K562 (cell line): ENCODE results near the gene PM20D1. TPM values are rescaled to one million over a fixed set of nuclear protein-coding genes. Genes with fewer than 3 reads are reported as not detected.

ENCODE experiments used
- BACH1 ChIP-seq: fragments of 200-800 bp; sonication (Bioruptor generic); IDR thresholded peaks from 2 replicates; pipeline ENCODE4 v1.6.1; 2016; ENCODE audit warnings: missing genetic modification characterization, missing compliant biosample characterization
- EGR1 ChIP-seq: fragments of 450-650 bp; conservative IDR thresholded peaks from 2 replicates; pipeline ENCODE4 v1.6.1; 2017; ENCODE audit warnings: mild to moderate bottlenecking
- EZH2 ChIP-seq: IDR thresholded peaks from 2 replicates; pipeline ENCODE4 v1.6.1; 2012; ENCODE audit warnings: low read depth, mild to moderate bottlenecking, inconsistent platforms, low read length, borderline replicate concordance
- FOXK2 ChIP-seq, 2 experiments: fragments of 450-650 bp; IDR thresholded peaks in 1 of 2; conservative IDR thresholded peaks in 1 of 2; 2 replicates each; pipeline ENCODE4 v1.6.1; 2016; ENCODE audit warnings: low read depth in 2 of 2, mild to moderate bottlenecking in 1 of 2
- HDAC2 ChIP-seq: fragments of 450-650 bp; IDR thresholded peaks from 2 replicates; pipeline ENCODE4 v1.6.1; 2016; ENCODE audit warnings: mild to moderate bottlenecking
- HDAC6 ChIP-seq: IDR thresholded peaks from 2 replicates; pipeline ENCODE4 v1.6.1; 2012; ENCODE audit warnings: low read depth, mild to moderate bottlenecking, control low read depth, inconsistent platforms, low read length, moderate library complexity
- HNRNPLL ChIP-seq: fragments of 200-400 bp; formaldehyde crosslinking; IDR thresholded peaks from 2 replicates; pipeline ENCODE4 v1.6.1; 2017; ENCODE audit warnings: low read length, low read depth, mild to moderate bottlenecking; ENCODE audit not compliant: poor library complexity, severe bottlenecking
- PHB ChIP-seq: fragments of 250-450 bp; sonication (Bioruptor Pico); IDR thresholded peaks from 2 replicates; pipeline ENCODE4 v1.5.0; 2021
- POLR2G ChIP-seq: fragments of 200-400 bp; formaldehyde crosslinking; IDR thresholded peaks from 2 replicates; pipeline ENCODE4 v1.6.1; 2017; ENCODE audit warnings: low read depth, mild to moderate bottlenecking, antibody characterized with exemption, low read length, moderate library complexity
- PTTG1 ChIP-seq: fragments of 450-650 bp; IDR thresholded peaks from 2 replicates; pipeline ENCODE4 v1.6.1; 2016; ENCODE audit warnings: low read depth, mild to moderate bottlenecking, missing genetic modification characterization, missing compliant biosample characterization
- RBBP5 ChIP-seq: fragments of 200-600 bp; sonication (generic); IDR thresholded peaks from 2 replicates; pipeline ENCODE4 v1.6.1; 2012; ENCODE audit warnings: borderline replicate concordance, mild to moderate bottlenecking, low read length, control low read depth, inconsistent platforms; ENCODE audit not compliant: insufficient read depth, poor library complexity, severe bottlenecking
- TARDBP ChIP-seq: fragments of 450-650 bp; IDR thresholded peaks from 2 replicates; pipeline ENCODE4 v1.6.1; 2016
- ZC3H4 ChIP-seq: sonication (generic); formaldehyde crosslinking; IDR thresholded peaks from 2 replicates; pipeline ENCODE4 v1.9.0; 2021; ENCODE audit warnings: missing genetic modification reagents, borderline replicate concordance
- ZNF41 ChIP-seq: fragments of 250-450 bp; sonication (Bioruptor Pico); conservative IDR thresholded peaks from 2 replicates; pipeline ENCODE4 v1.4.0; 2020; ENCODE audit warnings: mild to moderate bottlenecking
- polyA plus RNA-seq, 8 experiments: library from polyadenylated mRNA; depleted of rRNA in 4 of 8; stranded (reverse) in 5 of 8; unstranded in 3 of 8; fragments of >200 nt; fragmentation: Nextera tagmentation in 2 of 8; fragmentation: Illumina TruSeq in 1 of 8; extraction: Ambion mirVana in 2 of 8; extraction: Trizol in 1 of 8; gene quantifications; 2 replicates each; pipeline versions ENCODE4 v1.2.1 to v1.2.3, GENCODE V29; 2011 to 2014; ENCODE audit warnings: inconsistent platforms in 1 of 8, missing spikeins in 1 of 8
- total RNA-seq, 7 experiments: library from RNA; depleted of rRNA in 6 of 7; stranded (reverse); fragments of >200 nt in 6 of 7; fragmentation: Illumina TruSeq in 2 of 7; extraction: Trizol in 2 of 7; gene quantifications; 2 replicates each; pipeline versions ENCODE4 v1.2.1 to v1.2.3, GENCODE V29; 2011 to 2021; ENCODE audit warnings: low replicate concordance in 1 of 7
- TF ChIP-seq, protein P1 (sequence below): fragments of 450-650 bp; IDR thresholded peaks from 2 replicates; pipeline ENCODE4 v1.6.1; 2014; ENCODE audit warnings: low read depth, mild to moderate bottlenecking, moderate library complexity, borderline replicate concordance
- TF ChIP-seq, protein P2 (sequence below): IDR thresholded peaks from 2 replicates; pipeline ENCODE4 v1.6.1; 2014; ENCODE audit warnings: antibody characterized with exemption
- TF ChIP-seq, protein P3 (sequence below): fragments of 450-650 bp; conservative IDR thresholded peaks from 2 replicates; pipeline ENCODE4 v1.6.1; 2016; ENCODE audit warnings: missing genetic modification characterization, low read depth, mild to moderate bottlenecking, missing compliant biosample characterization, moderate library complexity
- TF ChIP-seq, protein P4 (sequence below): IDR thresholded peaks from 2 replicates; pipeline ENCODE4 v1.6.1; 2012; ENCODE audit warnings: low read depth, low read length, improper control_type of control experiment, borderline replicate concordance
- TF ChIP-seq, protein P5 (sequence below): fragments of 450-650 bp; conservative IDR thresholded peaks from 2 replicates; pipeline ENCODE4 v1.6.1; 2016; ENCODE audit warnings: missing genetic modification characterization, low read depth, mild to moderate bottlenecking, control low read depth, missing compliant biosample characterization

The PM20D1 gene
- total and polyA plus RNA-seq, 9 of the 15 experiments (the other 6 are each of a cell fraction or from before 2014, with no cell fraction given) = not detected

DNA sequence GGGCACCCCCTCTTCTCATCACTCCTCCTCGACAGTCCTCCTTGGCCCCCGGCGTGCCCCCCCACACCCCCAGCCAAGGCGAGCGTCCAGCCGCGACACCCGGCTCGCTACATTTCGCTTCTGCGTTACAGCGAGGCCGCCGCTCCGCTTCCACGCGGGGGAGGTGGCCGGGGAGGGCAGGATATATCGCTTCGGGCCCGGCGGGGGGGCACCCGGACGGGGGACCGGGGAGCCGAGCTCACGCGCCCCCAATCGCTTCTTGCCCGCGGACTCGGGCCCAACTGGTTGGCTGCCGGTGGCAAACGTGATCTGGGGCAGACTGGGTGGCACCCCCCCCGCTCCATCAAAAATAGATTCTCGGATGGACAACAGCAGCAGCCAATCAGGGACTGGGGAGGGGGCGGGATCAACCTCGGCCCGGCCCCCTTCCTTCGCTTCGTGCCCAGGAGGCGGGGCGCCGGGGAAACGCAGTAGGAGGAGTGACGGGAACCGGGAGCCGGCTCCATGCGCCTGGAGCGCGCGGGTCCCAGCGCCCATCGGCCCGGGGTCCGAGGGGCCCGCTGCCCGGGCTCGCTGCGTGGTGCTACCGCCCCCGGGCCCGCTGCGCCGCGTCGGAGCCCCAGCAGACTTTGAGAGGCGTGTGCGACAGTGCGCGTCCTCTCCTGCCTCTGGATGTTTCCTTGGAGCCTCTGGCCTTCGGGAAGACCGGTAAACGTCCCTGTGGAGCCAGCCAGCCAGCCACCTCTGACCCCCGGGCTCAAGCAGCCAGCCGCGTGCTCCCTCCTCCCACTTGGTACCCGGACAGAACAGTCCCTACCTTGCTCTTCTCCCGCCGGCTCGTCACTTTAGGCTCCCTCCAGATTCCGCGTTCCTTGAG lies 36.8 kb downstream of the PM20D1 start, which contains the start of gene SLC41A1 (continued):
- TF ChIP-seq, protein P1, sequence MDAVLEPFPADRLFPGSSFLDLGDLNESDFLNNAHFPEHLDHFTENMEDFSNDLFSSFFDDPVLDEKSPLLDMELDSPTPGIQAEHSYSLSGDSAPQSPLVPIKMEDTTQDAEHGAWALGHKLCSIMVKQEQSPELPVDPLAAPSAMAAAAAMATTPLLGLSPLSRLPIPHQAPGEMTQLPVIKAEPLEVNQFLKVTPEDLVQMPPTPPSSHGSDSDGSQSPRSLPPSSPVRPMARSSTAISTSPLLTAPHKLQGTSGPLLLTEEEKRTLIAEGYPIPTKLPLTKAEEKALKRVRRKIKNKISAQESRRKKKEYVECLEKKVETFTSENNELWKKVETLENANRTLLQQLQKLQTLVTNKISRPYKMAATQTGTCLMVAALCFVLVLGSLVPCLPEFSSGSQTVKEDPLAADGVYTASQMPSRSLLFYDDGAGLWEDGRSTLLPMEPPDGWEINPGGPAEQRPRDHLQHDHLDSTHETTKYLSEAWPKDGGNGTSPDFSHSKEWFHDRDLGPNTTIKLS = 0 out of 2 replicates have a peak, but pooled peaks have one; percentile 44
- no peak; the same call in 1 of the 2 replicates for TF ChIP-seq HDAC2
- TF ChIP-seq EZH2 = no peak
- no peak for TF ChIP-seq ZC3H4 (CRISPR knock-in tag)
- TF ChIP-seq POLR2G = peak; percentile 84
- TF ChIP-seq, protein P2, sequence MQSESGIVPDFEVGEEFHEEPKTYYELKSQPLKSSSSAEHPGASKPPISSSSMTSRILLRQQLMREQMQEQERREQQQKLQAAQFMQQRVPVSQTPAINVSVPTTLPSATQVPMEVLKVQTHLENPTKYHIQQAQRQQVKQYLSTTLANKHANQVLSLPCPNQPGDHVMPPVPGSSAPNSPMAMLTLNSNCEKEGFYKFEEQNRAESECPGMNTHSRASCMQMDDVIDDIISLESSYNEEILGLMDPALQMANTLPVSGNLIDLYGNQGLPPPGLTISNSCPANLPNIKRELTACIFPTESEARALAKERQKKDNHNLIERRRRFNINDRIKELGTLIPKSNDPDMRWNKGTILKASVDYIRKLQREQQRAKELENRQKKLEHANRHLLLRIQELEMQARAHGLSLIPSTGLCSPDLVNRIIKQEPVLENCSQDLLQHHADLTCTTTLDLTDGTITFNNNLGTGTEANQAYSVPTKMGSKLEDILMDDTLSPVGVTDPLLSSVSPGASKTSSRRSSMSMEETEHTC = no peak
- no peak for TF ChIP-seq PTTG1 (tag)
- peak; percentile 29; the same call in 1 of the 2 replicates for TF ChIP-seq TARDBP
- no peak for TF ChIP-seq BACH1
- TF ChIP-seq, protein P3, sequence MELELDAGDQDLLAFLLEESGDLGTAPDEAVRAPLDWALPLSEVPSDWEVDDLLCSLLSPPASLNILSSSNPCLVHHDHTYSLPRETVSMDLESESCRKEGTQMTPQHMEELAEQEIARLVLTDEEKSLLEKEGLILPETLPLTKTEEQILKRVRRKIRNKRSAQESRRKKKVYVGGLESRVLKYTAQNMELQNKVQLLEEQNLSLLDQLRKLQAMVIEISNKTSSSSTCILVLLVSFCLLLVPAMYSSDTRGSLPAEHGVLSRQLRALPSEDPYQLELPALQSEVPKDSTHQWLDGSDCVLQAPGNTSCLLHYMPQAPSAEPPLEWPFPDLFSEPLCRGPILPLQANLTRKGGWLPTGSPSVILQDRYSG (tag) = no peak
- TF ChIP-seq, protein P4, sequence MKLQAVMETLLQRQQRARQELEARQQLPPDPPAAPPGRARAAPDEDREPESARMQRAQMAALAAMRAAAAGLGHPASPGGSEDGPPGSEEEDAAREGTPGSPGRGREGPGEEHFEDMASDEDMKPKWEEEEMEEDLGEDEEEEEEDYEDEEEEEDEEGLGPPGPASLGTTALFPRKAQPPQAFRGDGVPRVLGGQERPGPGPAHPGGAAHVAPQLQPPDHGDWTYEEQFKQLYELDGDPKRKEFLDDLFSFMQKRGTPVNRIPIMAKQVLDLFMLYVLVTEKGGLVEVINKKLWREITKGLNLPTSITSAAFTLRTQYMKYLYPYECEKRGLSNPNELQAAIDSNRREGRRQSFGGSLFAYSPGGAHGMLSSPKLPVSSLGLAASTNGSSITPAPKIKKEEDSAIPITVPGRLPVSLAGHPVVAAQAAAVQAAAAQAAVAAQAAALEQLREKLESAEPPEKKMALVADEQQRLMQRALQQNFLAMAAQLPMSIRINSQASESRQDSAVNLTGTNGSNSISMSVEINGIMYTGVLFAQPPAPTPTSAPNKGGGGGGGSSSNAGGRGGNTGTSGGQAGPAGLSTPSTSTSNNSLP = peak; percentile 45; the same call in 1 of the 2 replicates
- TF ChIP-seq EGR1 = peak; percentile 80
- TF ChIP-seq HNRNPLL = peak; percentile 49
- TF ChIP-seq FOXK2 (conservative IDR thresholded peaks at IDR 0.05 in 1 of 2, IDR thresholded peaks at IDR 0.05 in 1 of 2; ENCODE audit: low read depth in 2 of 2) = peak in 1 of 2 experiments; percentile 66; a peak in 2 of 4 replicates
- no peak for TF ChIP-seq RBBP5
- no peak for TF ChIP-seq PHB (CRISPR knock-in tag)
- 0 out of 2 replicates have a peak, but pooled peaks have one; percentile 73 for TF ChIP-seq HDAC6
- no peak for TF ChIP-seq ZNF41 (CRISPR knock-in tag)
- TF ChIP-seq, protein P5, sequence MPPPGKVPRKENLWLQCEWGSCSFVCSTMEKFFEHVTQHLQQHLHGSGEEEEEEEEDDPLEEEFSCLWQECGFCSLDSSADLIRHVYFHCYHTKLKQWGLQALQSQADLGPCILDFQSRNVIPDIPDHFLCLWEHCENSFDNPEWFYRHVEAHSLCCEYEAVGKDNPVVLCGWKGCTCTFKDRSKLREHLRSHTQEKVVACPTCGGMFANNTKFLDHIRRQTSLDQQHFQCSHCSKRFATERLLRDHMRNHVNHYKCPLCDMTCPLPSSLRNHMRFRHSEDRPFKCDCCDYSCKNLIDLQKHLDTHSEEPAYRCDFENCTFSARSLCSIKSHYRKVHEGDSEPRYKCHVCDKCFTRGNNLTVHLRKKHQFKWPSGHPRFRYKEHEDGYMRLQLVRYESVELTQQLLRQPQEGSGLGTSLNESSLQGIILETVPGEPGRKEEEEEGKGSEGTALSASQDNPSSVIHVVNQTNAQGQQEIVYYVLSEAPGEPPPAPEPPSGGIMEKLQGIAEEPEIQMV = no peak
